ENCODE measurements around the gene AP3S1.

The AP3S1 gene

GRCh38 chr5:115930630-115931337, 89.0 kb downstream of the AP3S1 start:
- TF ChIP-seq BHLHE40 (IDR thresholded peaks at IDR 0.05; ENCODE audit: borderline replicate concordance) (no peak), FOXM1 (IDR thresholded peaks at IDR 0.05; ENCODE audit: borderline replicate concordance) (no peak), ZNF384 (IDR thresholded peaks at IDR 0.05) (no peak)
- ChIA-PET CTCF (no interaction called here), POLR2A (no interaction called here)
- no peak for DNase-seq (ENCODE audit: extremely low spot score)

DNA sequence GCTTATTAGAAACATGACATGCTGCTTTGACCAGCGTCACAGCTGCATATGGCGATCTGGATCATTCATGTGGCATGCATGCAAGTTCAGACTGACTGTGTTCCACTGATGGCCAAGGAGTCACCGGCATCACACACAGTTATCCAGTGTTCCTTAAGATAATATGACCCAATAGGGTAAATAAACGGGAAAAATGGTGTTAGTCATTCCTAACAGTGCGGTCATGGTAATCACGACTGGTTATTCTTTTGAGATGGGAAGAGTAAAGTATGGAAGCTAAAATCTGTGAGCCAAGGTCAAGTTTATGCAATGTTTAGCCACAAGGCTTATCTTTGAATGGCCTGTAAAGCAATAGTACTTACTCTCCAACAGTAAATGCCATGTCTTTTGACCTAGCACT, 91.3 kb downstream of the AP3S1 start:
- TF ChIP-seq CTBP1 (IDR thresholded peaks at IDR 0.05; ENCODE audit: borderline replicate concordance) (no peak), FOXA1 (IDR thresholded peaks at IDR 0.05) (no peak), TARDBP (IDR thresholded peaks at IDR 0.05) (no peak), NFRKB (IDR thresholded peaks at IDR 0.05) (no peak), FOXM1 (IDR thresholded peaks at IDR 0.05; ENCODE audit: borderline replicate concordance) (no peak), HDGF (IDR thresholded peaks at IDR 0.05; ENCODE audit: borderline replicate concordance) (no peak), ZNF384 (IDR thresholded peaks at IDR 0.05) (no peak), SUZ12 (IDR thresholded peaks at IDR 0.05) (no peak)
- DNase-seq (ENCODE audit: extremely low spot score): no peak
- CTCF ChIA-PET: no interaction called here
- POLR2A ChIA-PET: no interaction called here

DNA sequence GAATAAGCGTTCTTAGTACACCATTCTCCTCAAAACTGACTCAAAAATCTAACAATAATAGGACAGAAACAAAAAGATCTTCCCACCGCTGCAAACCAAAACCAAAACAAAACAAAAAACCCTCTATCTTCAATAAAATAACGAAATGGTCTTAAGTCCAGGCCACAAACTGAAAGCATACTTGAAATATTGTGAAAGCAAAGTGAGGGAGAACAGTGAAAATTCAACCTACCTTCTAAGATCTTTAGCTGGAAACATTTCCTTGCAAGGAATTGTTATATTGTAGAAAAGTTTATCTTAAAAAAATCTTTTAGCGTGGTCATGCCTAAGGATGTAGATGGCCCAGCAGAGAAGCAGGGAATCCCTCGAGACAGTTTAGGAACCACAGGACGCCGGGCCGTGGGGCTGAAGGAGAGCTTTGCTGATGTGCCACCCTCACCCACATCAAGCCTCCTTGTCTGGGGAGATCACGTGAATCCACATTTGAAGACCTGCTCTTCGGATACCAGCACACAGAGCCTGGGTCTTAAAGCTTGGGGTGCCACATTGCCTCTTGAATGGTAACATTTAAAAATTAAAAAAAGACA, 92.7 kb downstream of the AP3S1 start:
- ChIA-PET POLR2A (no interaction called here), CTCF (no interaction called here)
- no peak for DNase-seq (ENCODE audit: extremely low spot score)
- TF ChIP-seq CTBP1 (IDR thresholded peaks at IDR 0.05; ENCODE audit: borderline replicate concordance) (no peak), LEF1 (IDR thresholded peaks at IDR 0.05; ENCODE audit: borderline replicate concordance) (no peak), ARNT (IDR thresholded peaks at IDR 0.05) (no peak), HDGF (IDR thresholded peaks at IDR 0.05; ENCODE audit: borderline replicate concordance) (no peak), PKNOX1 (IDR thresholded peaks at IDR 0.05) (no peak), BHLHE40 (IDR thresholded peaks at IDR 0.05; ENCODE audit: borderline replicate concordance) (no peak), SP1 (IDR thresholded peaks at IDR 0.05) (no peak), SUZ12 (IDR thresholded peaks at IDR 0.05) (no peak), TARDBP (IDR thresholded peaks at IDR 0.05) (no peak), FOXM1 (IDR thresholded peaks at IDR 0.05; ENCODE audit: borderline replicate concordance) (no peak), ELF4 (IDR thresholded peaks at IDR 0.05) (no peak), ZNF384 (IDR thresholded peaks at IDR 0.05) (no peak), FOXA1 (IDR thresholded peaks at IDR 0.05) (no peak), L3MBTL2 (conservative IDR thresholded peaks at IDR 0.05) (no peak), FOXK2 (IDR thresholded peaks at IDR 0.05) (no peak), NFRKB (IDR thresholded peaks at IDR 0.05) (no peak)

DNA sequence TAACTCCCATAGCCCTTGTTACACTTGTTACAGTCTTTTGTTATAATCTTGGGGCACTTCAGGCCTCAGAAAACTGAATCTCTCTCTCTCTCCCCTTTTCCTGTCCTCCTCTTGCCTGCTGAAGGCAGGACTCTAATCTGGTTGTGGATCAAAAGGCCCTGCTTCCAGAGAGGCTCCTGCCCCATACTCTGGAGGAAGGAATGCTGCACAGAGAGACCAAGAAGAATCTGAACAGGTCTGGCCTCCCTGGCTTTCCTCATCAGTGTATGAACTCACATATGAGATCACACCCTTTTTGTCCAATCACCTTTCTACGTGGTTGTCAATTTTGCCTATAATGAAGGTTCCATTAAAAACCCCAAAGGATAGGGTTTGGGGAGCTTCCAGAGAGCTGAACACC, 94.3 kb downstream of the AP3S1 start:
- POLR2A ChIA-PET: no interaction called here
- no peak for DNase-seq (ENCODE audit: extremely low spot score)
- CTCF ChIA-PET: no interaction called here
- TF ChIP-seq L3MBTL2 (conservative IDR thresholded peaks at IDR 0.05): no peak
- no peak for TF ChIP-seq FOXM1 (IDR thresholded peaks at IDR 0.05; ENCODE audit: borderline replicate concordance)
- no peak for TF ChIP-seq TARDBP (IDR thresholded peaks at IDR 0.05)

- DNase-seq (ENCODE audit: extremely low spot score): no peak
- ChIA-PET CTCF (interaction anchor here (0.5 to 0.6 kb wide), 2 partner anchors 28 to 635 kb away, joined by 4 to 5 read pairs; no protein-coding TSS in a partner anchor), POLR2A (no interaction called here)
- no peak for TF ChIP-seq SP1 (IDR thresholded peaks at IDR 0.05)
- TF ChIP-seq BHLHE40 (IDR thresholded peaks at IDR 0.05; ENCODE audit: borderline replicate concordance): no peak
- TF ChIP-seq FOXK2 (IDR thresholded peaks at IDR 0.05): no peak
- TF ChIP-seq LEF1 (IDR thresholded peaks at IDR 0.05; ENCODE audit: borderline replicate concordance): no peak
- TF ChIP-seq FOXM1 (IDR thresholded peaks at IDR 0.05; ENCODE audit: borderline replicate concordance): no peak
- TF ChIP-seq CTBP1 (IDR thresholded peaks at IDR 0.05; ENCODE audit: borderline replicate concordance): no peak
- no peak for TF ChIP-seq HDGF (IDR thresholded peaks at IDR 0.05; ENCODE audit: borderline replicate concordance)
Observed at GRCh38 chr5:115939059-115939458, 97.3 kb downstream of the AP3S1 start.

DNA sequence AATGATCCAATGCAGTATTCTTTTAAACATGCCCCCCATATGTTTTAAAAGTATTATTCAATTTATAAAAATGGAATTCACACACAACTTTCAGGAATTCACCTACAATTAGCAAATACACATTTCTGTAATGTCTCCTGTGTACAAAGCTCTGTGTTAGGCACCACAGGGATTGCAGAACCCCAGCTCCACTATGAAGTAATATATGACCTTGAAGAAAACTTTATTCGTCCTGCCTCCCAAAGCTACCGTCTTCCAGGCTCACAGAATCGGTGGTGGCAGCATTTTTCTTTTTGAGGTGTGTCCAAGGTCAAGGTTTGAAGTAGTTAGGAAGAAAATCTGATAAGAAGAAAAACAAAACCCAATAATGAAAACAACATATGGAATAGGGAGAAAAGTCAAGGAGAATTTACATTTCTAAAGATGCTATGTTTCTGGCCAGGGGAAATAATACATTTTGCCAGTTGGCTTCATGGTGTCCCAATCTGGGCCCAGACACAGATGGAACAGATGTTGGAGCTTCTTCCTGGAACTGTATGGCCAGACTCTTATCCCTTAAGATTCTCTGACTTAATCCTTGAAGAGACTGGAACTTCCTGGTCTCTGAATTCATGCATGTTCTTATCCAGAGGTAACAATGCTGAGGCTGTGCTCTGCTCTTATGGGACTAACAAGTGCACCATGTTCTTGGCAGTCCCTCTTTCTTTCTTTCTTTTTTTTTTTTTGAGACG, 98.5 kb downstream of the AP3S1 start:
- TF ChIP-seq CTBP1 (IDR thresholded peaks at IDR 0.05; ENCODE audit: borderline replicate concordance): no peak
- TF ChIP-seq PKNOX1 (IDR thresholded peaks at IDR 0.05): no peak
- no peak for TF ChIP-seq FOXK2 (IDR thresholded peaks at IDR 0.05)
- no peak for TF ChIP-seq ELF4 (IDR thresholded peaks at IDR 0.05)
- TF ChIP-seq L3MBTL2 (conservative IDR thresholded peaks at IDR 0.05): no peak
- TF ChIP-seq FOXA1 (IDR thresholded peaks at IDR 0.05): no peak
- TF ChIP-seq SUZ12 (IDR thresholded peaks at IDR 0.05): no peak
- TF ChIP-seq TARDBP (IDR thresholded peaks at IDR 0.05): no peak
- TF ChIP-seq LEF1 (IDR thresholded peaks at IDR 0.05; ENCODE audit: borderline replicate concordance): no peak
- TF ChIP-seq FOXM1 (IDR thresholded peaks at IDR 0.05; ENCODE audit: borderline replicate concordance): no peak
- TF ChIP-seq HDGF (IDR thresholded peaks at IDR 0.05; ENCODE audit: borderline replicate concordance): no peak
- ChIA-PET POLR2A (no interaction called here), CTCF (no interaction called here)
- no peak for DNase-seq (ENCODE audit: extremely low spot score)
